Liver (tissue), 9 donors: ENCODE measurements around the gene CHD5. TPM values are rescaled to one million over a fixed set of nuclear protein-coding genes. Genes with fewer than 3 reads are reported as not detected.

Source experiments
- DNase-seq: peaks from one replicate; pipeline ENCODE4 v3.0.0-alpha.2; 2017; ENCODE audit warnings: low spot score
- H3K27ac ChIP-seq, 2 donors: one replicate each; pipeline ENCODE4 v1.7.0; 2013; ENCODE audit warnings: inconsistent platforms in 2 of 2, low read length in 2 of 2, control low read depth in 1 of 2, low read depth in 1 of 2, mild to moderate bottlenecking in 1 of 2
- H3K27me3 ChIP-seq, 4 donors: one replicate each; pipeline versions ENCODE4 v1.6.1 to v1.7.0; 2013; ENCODE audit warnings: low read length in 3 of 4, inconsistent platforms in 1 of 4, mild to moderate bottlenecking in 1 of 4, moderate library complexity in 1 of 4; ENCODE audit not compliant: control insufficient read depth in 4 of 4, insufficient read depth in 4 of 4
- H3K36me3 ChIP-seq, 4 donors: one replicate each; pipeline versions ENCODE4 v1.6.1 to v1.7.0; 2013; ENCODE audit warnings: low read length in 3 of 4, mild to moderate bottlenecking in 3 of 4, low read depth in 1 of 4, moderate library complexity in 1 of 4; ENCODE audit not compliant: control insufficient read depth in 4 of 4, insufficient read depth in 3 of 4
- H3K4me1 ChIP-seq, 4 donors: one replicate each; pipeline versions ENCODE4 v1.6.1 to v1.7.0; 2013; ENCODE audit warnings: low read length in 3 of 4, mild to moderate bottlenecking in 3 of 4, moderate library complexity in 1 of 4; ENCODE audit not compliant: control insufficient read depth in 4 of 4, insufficient read depth in 4 of 4
- H3K4me3 ChIP-seq, 3 donors: one replicate each; pipeline versions ENCODE4 v1.6.1 to v1.7.0; 2013; ENCODE audit warnings: low read length in 3 of 3, control low read depth in 1 of 3, low read depth in 1 of 3, mild to moderate bottlenecking in 1 of 3
- H3K9ac ChIP-seq, 2 donors: one replicate each; pipeline ENCODE4 v1.7.0; 2013; ENCODE audit warnings: low read length in 2 of 2, mild to moderate bottlenecking in 2 of 2, moderate library complexity in 2 of 2, control low read depth in 1 of 2, low read depth in 1 of 2
- H3K9me3 ChIP-seq, 4 donors: one replicate each; pipeline versions ENCODE4 v1.6.1 to v1.7.0; 2013; ENCODE audit warnings: low read length in 3 of 4; ENCODE audit not compliant: control insufficient read depth in 4 of 4
- ATF3 ChIP-seq: IDR thresholded peaks from 2 replicates; pipeline ENCODE4 v1.6.1; 2016; ENCODE audit warnings: antibody characterized with exemption
- CTCF ChIP-seq: fragments of 150-350 bp; IDR thresholded peaks from 2 replicates; pipeline ENCODE4 v1.5.1; 2017; ENCODE audit warnings: improper control_type of control experiment, low read depth, low read length; ENCODE audit not compliant: missing input control
- GABPA ChIP-seq, 2 donors: IDR thresholded peaks in 1 of 2; conservative IDR thresholded peaks in 1 of 2; 2 replicates each; pipeline ENCODE4 v1.6.1; 2016; ENCODE audit warnings: antibody characterized with exemption in 2 of 2, mild to moderate bottlenecking in 1 of 2, moderate library complexity in 1 of 2
- HNF4A ChIP-seq, 2 donors: conservative IDR thresholded peaks; 2 replicates each; pipeline ENCODE4 v1.6.1; 2016; ENCODE audit warnings: antibody characterized with exemption in 2 of 2, mild to moderate bottlenecking in 2 of 2
- HNF4G ChIP-seq: IDR thresholded peaks from 2 replicates; pipeline ENCODE4 v1.6.1; 2016; ENCODE audit warnings: antibody characterized with exemption
- JUND ChIP-seq, 2 donors: IDR thresholded peaks; 2 replicates each; pipeline ENCODE4 v1.6.1; 2016; ENCODE audit warnings: antibody characterized with exemption in 2 of 2
- MAX ChIP-seq: IDR thresholded peaks from 2 replicates; pipeline ENCODE4 v1.6.1; 2016; ENCODE audit warnings: antibody characterized with exemption
- NR2F2 ChIP-seq: IDR thresholded peaks from 2 replicates; pipeline ENCODE4 v1.6.1; 2016; ENCODE audit warnings: antibody characterized with exemption
- RAD21 ChIP-seq, 2 donors: IDR thresholded peaks; 2 replicates each; pipeline ENCODE4 v1.6.1; 2016; ENCODE audit warnings: antibody characterized with exemption in 2 of 2, mild to moderate bottlenecking in 2 of 2
- REST ChIP-seq: IDR thresholded peaks from 2 replicates; pipeline ENCODE4 v1.6.1; 2016; ENCODE audit warnings: antibody characterized with exemption, mild to moderate bottlenecking
- RXRA ChIP-seq, 2 donors: IDR thresholded peaks; 2 replicates each; pipeline ENCODE4 v1.6.1; 2017 to 2018; ENCODE audit warnings: antibody characterized with exemption in 2 of 2, mild to moderate bottlenecking in 1 of 2
- SP1 ChIP-seq: IDR thresholded peaks from 2 replicates; pipeline ENCODE4 v1.6.1; 2018; ENCODE audit warnings: antibody characterized with exemption, mild to moderate bottlenecking
- TAF1 ChIP-seq: conservative IDR thresholded peaks from 2 replicates; pipeline ENCODE4 v1.6.1; 2016; ENCODE audit warnings: antibody characterized with exemption, mild to moderate bottlenecking
- YY1 ChIP-seq: IDR thresholded peaks from 2 replicates; pipeline ENCODE4 v1.6.1; 2016; ENCODE audit warnings: antibody characterized with exemption, mild to moderate bottlenecking
- ZBTB33 ChIP-seq: IDR thresholded peaks from 2 replicates; pipeline ENCODE4 v1.6.1; 2016; ENCODE audit warnings: antibody characterized with exemption
- WGBS: extraction: QIAGEN DNeasy Blood & Tissue Kit; methylation state at CpG from one replicate; pipeline ENCODE4 v1.1.7; 2013; 5-methylcytosine and 5-hydroxymethylcytosine counted together
- polyA plus RNA-seq, 2 donors: library from polyadenylated mRNA; stranded (reverse) in 1 of 2; unstranded in 1 of 2; fragments of 200-250 nt in 1 of 2; fragments of >200 nt in 1 of 2; fragmentation: Nextera tagmentation in 1 of 2; extraction: Ambion mirVana in 1 of 2; gene quantifications; one replicate each; pipeline versions ENCODE4 v1.2.1 to v1.2.3, GENCODE V29; 2013 to 2015
- total RNA-seq, 2 donors: library from RNA; depleted of rRNA; stranded (reverse); fragments of >200 nt; gene quantifications; one replicate each; pipeline ENCODE4 v1.2.3, GENCODE V29; 2014
- donor health status: healthy.
- donor health status: healthy.
- donor health status: healthy.
- donor health status: healthy.
- donor health status: healthy.

Gene CHD5
- total and polyA plus RNA-seq, 4 donors: under 0.01 to 0.08 TPM; not detected in 2

GRCh38 chr1:6158181-6158580 lies 21.9 kb downstream of the CHD5 start:
- WGBS: 69% methylated on average over 8 of the region's 8 CpGs
- Histone ChIP-seq H3K27me3 (no peaks in the 10 kb centered on the region), H3K9me3 (no peaks in the 10 kb centered on the region), H3K4me3 (no peak overlapping the region), H3K27ac (no peak overlapping the region), H3K36me3 (no peaks in the 10 kb centered on the region), H3K4me1 (no peaks in the 10 kb centered on the region), H3K9ac (no peak overlapping the region)
- no peak for DNase-seq
- TF ChIP-seq JUND (IDR thresholded peaks at IDR 0.05) (no peak), RAD21 (IDR thresholded peaks at IDR 0.05) (no peak), SP1 (no peak), YY1 (no peak), TAF1 (no peak), MAX (no peak), GABPA (IDR thresholded peaks at IDR 0.05 in 1 of 2, conservative IDR thresholded peaks at IDR 0.05 in 1 of 2) (no peak), ZBTB33 (no peak), NR2F2 (no peak)

- no peak for DNase-seq
Observed at GRCh38 chr1:6157528-6158174, 22.5 kb downstream of the CHD5 start.

GRCh38 chr1:6157132-6157527 lies 23.0 kb downstream of the CHD5 start:
- Histone ChIP-seq H3K27me3 (no peaks in the 10 kb centered on the region), H3K27ac (no peak overlapping the region), H3K4me1 (no peaks in the 10 kb centered on the region), H3K36me3 (no peaks in the 10 kb centered on the region), H3K9me3 (no peaks in the 10 kb centered on the region), H3K4me3 (no peak overlapping the region), H3K9ac (no peak overlapping the region)
- DNase-seq: no peak
- no peak for TF ChIP-seq YY1
- TF ChIP-seq REST: no peak
- no peak for TF ChIP-seq TAF1
- no peak for TF ChIP-seq JUND (IDR thresholded peaks at IDR 0.05)
- TF ChIP-seq HNF4G: no peak
- TF ChIP-seq RXRA (IDR thresholded peaks at IDR 0.05): no peak
- TF ChIP-seq ATF3: no peak
- no peak for TF ChIP-seq MAX
- no peak for TF ChIP-seq ZBTB33
- TF ChIP-seq NR2F2: no peak
- TF ChIP-seq HNF4A (conservative IDR thresholded peaks at IDR 0.05): no peak
- TF ChIP-seq CTCF: no peak
- WGBS: 63% methylated on average over 2 of the region's 2 CpGs

More at GRCh38 chr1:6157528-6158174, 22.5 kb downstream of the CHD5 start:
- Histone ChIP-seq H3K27ac (no peak overlapping the region), H3K27me3 (no peaks in the 10 kb centered on the region), H3K36me3 (no peaks in the 10 kb centered on the region), H3K9ac (no peak overlapping the region), H3K4me1 (no peaks in the 10 kb centered on the region), H3K9me3 (no peaks in the 10 kb centered on the region), H3K4me3 (no peak overlapping the region)
- 56% methylated on average over 15 of the region's 15 CpGs for WGBS
- no peak for TF ChIP-seq TAF1
- no peak for TF ChIP-seq RXRA (IDR thresholded peaks at IDR 0.05)
